CD4-positive, CD25-positive, alpha-beta regulatory T cell (primary cell): Measurements from ENCODE around the gene PPME1. TPM values are rescaled to one million over a fixed set of nuclear protein-coding genes. Genes with fewer than 3 reads are reported as not detected.

Experiments used
- ATAC-seq, 2 donors: fragments of 150-1000 bp; cut with Tn5 transposase; one replicate each; pipeline ENCODE4 v1.10.0; 2021; ENCODE audit warnings: low read depth in 2 of 2, moderate number of reproducible peaks in 2 of 2, moderate library complexity in 1 of 2
- DNase-seq, 3 donors: peaks; one replicate each; pipeline versions ENCODE4 v3.0.0 to v3.0.0-alpha.2; 2012 to 2022; ENCODE audit warnings: mixed read lengths in 1 of 3
- H3K27ac ChIP-seq: one replicate; pipeline ENCODE4 v1.7.0; 2013; ENCODE audit warnings: mild to moderate bottlenecking, low read length; ENCODE audit not compliant: insufficient read depth, poor library complexity, severe bottlenecking
- H3K27me3 ChIP-seq: one replicate; pipeline ENCODE4 v1.7.0; 2013; ENCODE audit warnings: low read length; ENCODE audit not compliant: control insufficient read depth, insufficient read depth
- H3K36me3 ChIP-seq: one replicate; pipeline ENCODE4 v1.7.0; 2013; ENCODE audit warnings: mild to moderate bottlenecking, low read length, moderate library complexity; ENCODE audit not compliant: control insufficient read depth, insufficient read depth
- H3K4me1 ChIP-seq: 2 replicates; pipeline ENCODE4 v1.7.0; 2013; ENCODE audit warnings: mild to moderate bottlenecking, low read length; ENCODE audit not compliant: insufficient read depth, control insufficient read depth, poor library complexity, severe bottlenecking
- H3K4me3 ChIP-seq: one replicate; pipeline ENCODE4 v1.7.0; 2013; ENCODE audit warnings: low read depth, mild to moderate bottlenecking, low read length, moderate library complexity
- H3K9me3 ChIP-seq, 2 experiments: 1 replicate in 1 of 2; 2 replicates in 1 of 2; pipeline ENCODE4 v1.7.0; 2013; ENCODE audit warnings: low read length in 2 of 2, mild to moderate bottlenecking in 1 of 2, moderate library complexity in 1 of 2; ENCODE audit not compliant: control insufficient read depth in 2 of 2
- H3K27ac Mint-ChIP-seq, 3 donors: one replicate each; pipeline ENCODE4 v1.8.0; 2020 to 2022; ENCODE audit warnings: mild to moderate bottlenecking in 3 of 3, mixed read lengths in 3 of 3, moderate library complexity in 2 of 3
- H3K27me3 Mint-ChIP-seq: one replicate; pipeline ENCODE4 v1.8.0; 2022; ENCODE audit warnings: mild to moderate bottlenecking, mixed read lengths
- H3K36me3 Mint-ChIP-seq: one replicate; pipeline ENCODE4 v1.8.0; 2020; ENCODE audit warnings: mixed read lengths
- H3K4me1 Mint-ChIP-seq, 4 donors: one replicate each; pipeline ENCODE4 v1.8.0; 2020 to 2022; ENCODE audit warnings: mixed read lengths in 4 of 4, mild to moderate bottlenecking in 1 of 4
- H3K4me3 Mint-ChIP-seq, 4 donors: one replicate each; pipeline ENCODE4 v1.8.0; 2020 to 2022; ENCODE audit warnings: mild to moderate bottlenecking in 4 of 4, mixed read lengths in 4 of 4, moderate library complexity in 3 of 4
- H3K9me3 Mint-ChIP-seq, 7 donors: one replicate each; pipeline ENCODE4 v1.8.0; 2020 to 2022; ENCODE audit warnings: mixed read lengths in 7 of 7, mild to moderate bottlenecking in 3 of 7, moderate library complexity in 2 of 7
- polyA plus RNA-seq, 4 donors: library from polyadenylated mRNA; unstranded; fragments of 300-500 nt; fragmentation: Illumina TruSeq; gene quantifications; one replicate each; pipeline ENCODE4 v1.2.3, GENCODE V29; 2021
- total RNA-seq: library from RNA; stranded (reverse); gene quantifications from one replicate; pipeline ENCODE4 v1.2.3, GENCODE V29; 2022

Gene PPME1
- total and polyA plus RNA-seq, 5 donors from 2014 or later, result 15.7 to 24.6 (median 16.8) TPM

DNA sequence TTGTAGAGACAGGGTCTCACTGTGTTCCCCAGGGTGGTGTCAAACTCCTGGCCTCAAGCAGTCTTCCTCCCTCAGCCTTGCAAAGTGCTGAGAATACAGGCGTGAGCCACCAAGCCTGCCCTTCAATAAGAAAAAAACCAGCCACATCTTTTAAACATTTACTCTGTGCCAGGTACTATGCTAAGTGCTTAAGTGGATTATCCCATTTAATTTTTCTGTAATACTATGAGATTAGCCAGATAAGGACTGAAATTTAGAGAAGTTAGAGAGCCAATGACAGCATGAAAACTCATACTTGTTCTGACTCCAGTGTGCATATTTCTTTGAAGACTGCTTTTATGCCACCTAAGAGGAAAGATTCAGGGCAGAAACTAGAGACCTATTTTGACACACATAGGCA lies 35.7 kb downstream of the PPME1 start:
- H3K9me3 Mint-ChIP-seq, result peaks cover 0 to 3% (median 0%) of the 10 kb centered on the region in 7 donors
- no peak for DNase-seq
- H3K27ac ChIP-seq, result no peak overlapping the region
- no peaks in the 10 kb centered on the region for H3K9me3 ChIP-seq
- no peaks in the 10 kb centered on the region for H3K4me1 ChIP-seq
- no peak for ATAC-seq
- H3K4me3 ChIP-seq, result no peak overlapping the region
- no peak overlapping the region for H3K27ac Mint-ChIP-seq
- no peaks in the 10 kb centered on the region for H3K27me3 Mint-ChIP-seq
- peaks cover 0 to 2% (median 0%) of the 10 kb centered on the region in 4 donors for H3K4me1 Mint-ChIP-seq
- H3K36me3 ChIP-seq, result peaks cover 8% of the 10 kb centered on the region
- peaks cover 48% of the 10 kb centered on the region for H3K36me3 Mint-ChIP-seq
- H3K4me3 Mint-ChIP-seq, result no peak overlapping the region
- H3K27me3 ChIP-seq, result no peaks in the 10 kb centered on the region

DNA sequence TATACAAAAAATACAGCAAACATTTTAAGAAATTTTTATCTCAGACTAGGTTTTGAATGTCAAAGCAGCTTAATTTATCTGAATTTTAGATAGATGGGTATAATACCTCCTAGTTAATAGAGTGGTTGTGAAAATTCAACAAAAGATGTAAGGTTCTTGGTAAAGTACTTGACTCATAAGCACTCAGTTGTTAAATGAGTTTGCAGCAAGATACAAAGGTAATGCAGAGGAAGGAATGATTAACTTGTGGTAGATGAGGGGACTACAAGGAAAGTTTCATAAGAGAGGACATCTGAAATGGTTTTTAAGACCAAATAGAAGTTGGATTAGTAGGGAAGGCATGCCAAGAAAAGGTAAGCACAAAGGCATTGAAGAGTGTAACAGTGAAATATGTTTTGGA lies 37.4 kb downstream of the PPME1 start:
- peaks cover 52% of the 10 kb centered on the region for H3K36me3 Mint-ChIP-seq
- H3K4me1 Mint-ChIP-seq, result no peaks in the 10 kb centered on the region
- Histone ChIP-seq H3K4me3 (no peak overlapping the region), H3K4me1 (no peaks in the 10 kb centered on the region), H3K9me3 (no peaks in the 10 kb centered on the region), H3K36me3 (peaks cover 8% of the 10 kb centered on the region), H3K27me3 (no peaks in the 10 kb centered on the region), H3K27ac (no peak overlapping the region)
- H3K4me3 Mint-ChIP-seq, result no peak overlapping the region
- H3K9me3 Mint-ChIP-seq, result peaks cover 0 to 3% (median 0%) of the 10 kb centered on the region in 7 donors
- no peaks in the 10 kb centered on the region for H3K27me3 Mint-ChIP-seq
- ATAC-seq (no peak), DNase-seq (no peak)
- H3K27ac Mint-ChIP-seq, result no peak overlapping the region

DNA sequence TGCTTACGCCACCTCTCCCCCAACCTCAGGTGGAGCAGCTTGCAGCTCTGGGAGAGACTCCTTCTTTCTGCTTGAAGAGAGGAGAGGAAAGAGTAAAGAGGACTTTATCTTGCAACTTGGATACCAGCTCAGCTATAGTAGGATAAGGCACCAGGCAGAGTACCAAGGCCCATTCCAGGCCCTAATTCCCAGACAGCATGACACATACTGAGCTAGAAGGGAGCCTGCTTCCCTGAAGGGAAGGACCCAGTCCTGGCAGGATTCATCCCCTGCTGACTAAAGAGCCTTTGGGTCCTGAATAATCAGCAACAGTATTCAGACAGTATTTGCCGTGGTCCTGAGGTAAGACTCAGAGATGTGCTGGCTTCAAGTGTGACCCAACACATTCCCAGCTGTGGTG lies 41.4 kb downstream of the PPME1 start:
- Histone ChIP-seq H3K9me3 (no peaks in the 10 kb centered on the region), H3K27ac (no peak overlapping the region), H3K36me3 (peaks cover 10% of the 10 kb centered on the region), H3K4me3 (no peak overlapping the region), H3K4me1 (no peaks in the 10 kb centered on the region), H3K27me3 (no peaks in the 10 kb centered on the region)
- DNase-seq, result no peak
- ATAC-seq, result no peak
- H3K4me1 Mint-ChIP-seq, result no peaks in the 10 kb centered on the region
- peaks cover 0 to 8% (median 3%) of the 10 kb centered on the region in 7 donors for H3K9me3 Mint-ChIP-seq
- H3K27ac Mint-ChIP-seq, result no peak overlapping the region
- H3K36me3 Mint-ChIP-seq, result peaks cover 40% of the 10 kb centered on the region
- H3K4me3 Mint-ChIP-seq, result no peak overlapping the region
- H3K27me3 Mint-ChIP-seq, result no peaks in the 10 kb centered on the region

DNA sequence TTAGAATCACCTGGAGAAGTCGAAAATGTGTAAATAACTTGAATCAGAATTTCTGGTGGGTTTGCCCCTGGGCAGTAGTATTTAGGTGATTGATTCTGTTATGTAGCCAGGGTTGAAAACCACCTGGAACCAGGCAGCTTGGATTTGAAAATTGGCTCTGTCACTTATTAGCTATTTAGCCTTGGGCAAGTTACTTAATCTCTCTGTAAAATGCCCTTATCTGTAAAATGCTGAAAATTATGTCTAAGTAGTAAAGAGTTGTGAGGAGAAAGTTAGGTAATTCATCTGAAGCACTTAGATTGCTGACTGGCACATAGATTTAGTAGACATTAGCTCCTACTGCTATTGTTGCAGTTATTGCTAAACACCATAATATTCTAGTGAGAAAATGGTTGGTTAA lies 49.3 kb downstream of the PPME1 start:
- Histone ChIP-seq H3K27ac (no peak overlapping the region), H3K27me3 (no peaks in the 10 kb centered on the region), H3K4me3 (no peak overlapping the region), H3K4me1 (no peaks in the 10 kb centered on the region), H3K9me3 (no peaks in the 10 kb centered on the region), H3K36me3 (peaks cover 3% of the 10 kb centered on the region)
- Mint-ChIP-seq H3K27me3 (no peaks in the 10 kb centered on the region), H3K9me3 (peaks cover 0 to 3% (median 0%) of the 10 kb centered on the region in 7 donors), H3K36me3 (peaks cover 9% of the 10 kb centered on the region), H3K4me1 (peaks cover 0 to 1% (median 0%) of the 10 kb centered on the region in 4 donors), H3K27ac (peak overlapping the region in 1 of 3 donors; percentile 10), H3K4me3 (no peak overlapping the region)
- no peak for ATAC-seq
- no peak for DNase-seq

DNA sequence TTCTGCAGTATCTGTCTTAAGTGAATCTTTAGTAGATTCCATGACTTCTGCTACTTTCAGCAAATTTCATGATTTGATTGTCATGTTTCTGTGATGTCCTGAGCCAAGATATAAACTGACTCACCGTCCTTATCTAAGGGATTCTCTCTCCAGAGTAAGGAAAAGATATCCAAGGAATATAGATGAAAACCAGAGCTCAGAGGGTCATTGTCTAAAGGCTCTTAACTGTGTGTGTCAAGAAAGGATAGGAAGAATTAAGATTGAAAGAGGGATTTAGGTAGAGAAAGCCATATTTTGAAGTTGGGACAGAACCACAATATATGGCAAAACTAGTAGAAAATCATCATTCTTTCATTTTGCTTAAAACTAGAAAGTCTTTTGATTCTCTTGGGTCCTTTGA lies 50.7 kb downstream of the PPME1 start:
- Mint-ChIP-seq H3K36me3 (peaks cover 18% of the 10 kb centered on the region), H3K4me3 (no peak overlapping the region), H3K4me1 (peaks cover 0 to 7% (median under 1%) of the 10 kb centered on the region in 4 donors), H3K27me3 (no peaks in the 10 kb centered on the region), H3K27ac (no peak overlapping the region), H3K9me3 (peaks cover 0 to 3% (median 0%) of the 10 kb centered on the region in 7 donors)
- peaks cover 7% of the 10 kb centered on the region for H3K36me3 ChIP-seq
- no peak for DNase-seq
- no peaks in the 10 kb centered on the region for H3K4me1 ChIP-seq
- no peak for ATAC-seq
- H3K4me3 ChIP-seq, result no peak overlapping the region
- H3K27me3 ChIP-seq, result no peaks in the 10 kb centered on the region
- H3K27ac ChIP-seq, result no peak overlapping the region
- no peaks in the 10 kb centered on the region for H3K9me3 ChIP-seq

DNA sequence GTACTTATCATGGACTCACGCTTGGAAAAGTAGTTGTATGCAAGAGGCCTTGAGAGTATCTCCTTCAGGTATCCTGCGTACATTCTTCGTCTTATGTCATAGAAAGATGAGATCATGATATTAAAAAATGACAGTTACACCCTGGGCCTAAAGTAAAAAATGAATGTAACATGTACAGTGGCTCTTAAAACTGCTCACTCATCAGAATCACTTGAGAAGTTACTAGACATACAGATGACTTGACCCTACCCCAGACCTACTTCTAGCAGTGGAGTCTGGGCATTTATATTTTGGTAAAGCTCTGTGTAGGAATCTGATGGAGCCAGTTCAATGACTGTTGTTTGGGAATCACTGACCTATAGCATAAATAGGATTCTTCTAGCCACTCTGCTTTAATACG lies 54.5 kb downstream of the PPME1 start:
- Mint-ChIP-seq H3K4me3 (no peak overlapping the region), H3K9me3 (no peaks in the 10 kb centered on the region), H3K27ac (no peak overlapping the region), H3K36me3 (peaks cover 34% of the 10 kb centered on the region), H3K27me3 (no peaks in the 10 kb centered on the region), H3K4me1 (peaks cover 0 to 20% (median under 1%) of the 10 kb centered on the region in 4 donors)
- no peak overlapping the region for H3K4me3 ChIP-seq
- no peaks in the 10 kb centered on the region for H3K9me3 ChIP-seq
- no peak overlapping the region for H3K27ac ChIP-seq
- no peaks in the 10 kb centered on the region for H3K27me3 ChIP-seq
- H3K4me1 ChIP-seq, result no peaks in the 10 kb centered on the region
- ATAC-seq, result no peak
- no peak for DNase-seq
- H3K36me3 ChIP-seq, result peaks cover 11% of the 10 kb centered on the region

DNA sequence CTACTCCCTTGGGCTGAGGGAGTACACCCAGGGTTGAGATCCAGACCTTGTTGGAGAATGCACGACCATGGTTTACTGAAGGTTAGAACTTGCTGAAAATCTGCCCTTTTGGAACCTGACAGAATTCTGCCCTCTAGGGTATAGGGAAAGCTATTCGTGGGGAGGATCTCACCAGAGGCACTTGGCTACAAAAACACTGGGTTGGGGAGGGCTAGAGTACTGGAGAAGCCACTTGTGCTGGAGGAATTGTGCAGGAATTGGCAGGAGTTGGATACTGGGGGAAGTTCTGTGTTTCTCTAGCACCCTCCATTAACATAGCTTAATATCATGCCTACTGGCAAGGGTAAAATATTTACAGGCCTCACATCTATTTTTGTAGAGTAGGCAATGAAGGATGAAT lies 55.8 kb downstream of the PPME1 start:
- peak overlapping the region in 2 of 3 donors; percentile 55 to 81 for H3K27ac Mint-ChIP-seq
- no peaks in the 10 kb centered on the region for H3K27me3 ChIP-seq
- DNase-seq (no peak), ATAC-seq (no peak)
- H3K27ac ChIP-seq, result no peak overlapping the region
- peaks cover 2% of the 10 kb centered on the region for H3K4me1 ChIP-seq
- no peaks in the 10 kb centered on the region for H3K27me3 Mint-ChIP-seq
- H3K4me1 Mint-ChIP-seq, result peaks cover 2 to 23% (median 5%) of the 10 kb centered on the region in 4 donors
- peaks cover 38% of the 10 kb centered on the region for H3K36me3 Mint-ChIP-seq
- peaks cover 18% of the 10 kb centered on the region for H3K36me3 ChIP-seq
- H3K9me3 ChIP-seq, result no peaks in the 10 kb centered on the region
- H3K4me3 Mint-ChIP-seq, result no peak overlapping the region
- no peak overlapping the region for H3K4me3 ChIP-seq
- H3K9me3 Mint-ChIP-seq, result no peaks in the 10 kb centered on the region

DNA sequence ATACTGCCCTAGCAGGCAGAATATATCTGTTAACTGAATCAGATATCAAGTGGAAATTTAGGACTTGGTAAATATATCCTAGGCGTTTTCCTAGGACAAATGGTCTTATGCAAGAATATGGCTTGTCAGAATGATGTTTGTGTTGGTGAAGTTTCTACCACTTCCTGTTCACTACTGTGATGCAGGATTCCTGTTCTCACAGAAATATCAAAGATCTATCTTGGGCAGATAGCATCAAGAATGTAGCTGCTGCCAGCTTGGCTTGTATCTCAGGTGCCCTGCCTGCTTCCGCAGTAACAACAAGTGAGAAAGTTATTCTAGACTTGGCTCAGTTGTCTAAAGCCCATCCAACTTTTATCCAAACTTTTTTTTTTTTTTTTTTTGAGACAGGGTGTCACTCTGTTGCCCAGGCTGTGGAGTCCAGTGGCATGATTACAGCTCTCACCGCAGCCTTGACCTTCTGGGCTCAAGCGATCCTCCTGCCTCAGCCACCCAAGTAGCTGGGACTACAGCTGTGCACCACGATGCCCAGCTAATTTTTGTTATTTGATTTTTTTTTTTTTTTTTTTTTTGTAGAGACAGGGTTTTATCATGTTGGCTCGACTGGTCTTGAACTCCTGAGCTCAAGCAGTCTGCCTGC lies 61.3 kb downstream of the PPME1 start:
- no peaks in the 10 kb centered on the region for H3K27me3 Mint-ChIP-seq
- peak overlapping the region in 2 of 3 donors; percentile 26 to 60 for H3K27ac Mint-ChIP-seq
- peaks cover 13% of the 10 kb centered on the region for H3K4me1 ChIP-seq
- no peaks in the 10 kb centered on the region for H3K9me3 ChIP-seq
- peak overlapping the region in 1 of 4 donors; percentile 17 for H3K4me3 Mint-ChIP-seq
- H3K4me1 Mint-ChIP-seq, result peaks cover 6 to 21% (median 17%) of the 10 kb centered on the region in 4 donors
- H3K36me3 Mint-ChIP-seq, result peaks cover 22% of the 10 kb centered on the region
- H3K36me3 ChIP-seq, result peaks cover 27% of the 10 kb centered on the region
- ATAC-seq (peak; percentile 79 to 89), DNase-seq (peak in 2 of 3 donors; percentile 46 to 60)
- no peaks in the 10 kb centered on the region for H3K27me3 ChIP-seq
- peak overlapping the region; percentile 36 for H3K27ac ChIP-seq
- H3K9me3 Mint-ChIP-seq, result no peaks in the 10 kb centered on the region
- peak overlapping the region; percentile 6 for H3K4me3 ChIP-seq
